SH-SY5Y (cell line): Measurements from ENCODE around the gene CPEB2.

Experiments
- GATA2 ChIP-seq: IDR thresholded peaks from 2 replicates; pipeline ENCODE4 v1.6.1; 2011; ENCODE audit warnings: mild to moderate bottlenecking, low read depth, low read length
- GATA3 ChIP-seq: IDR thresholded peaks from 2 replicates; pipeline ENCODE4 v1.6.1; 2011; ENCODE audit warnings: low read depth, mild to moderate bottlenecking, low read length, moderate library complexity

The CPEB2 gene

GRCh38 chr4:15003401-15003890 is 1.2 kb downstream of the CPEB2 start:
- TF ChIP-seq GATA3 (no peak), GATA2 (no peak)

DNA sequence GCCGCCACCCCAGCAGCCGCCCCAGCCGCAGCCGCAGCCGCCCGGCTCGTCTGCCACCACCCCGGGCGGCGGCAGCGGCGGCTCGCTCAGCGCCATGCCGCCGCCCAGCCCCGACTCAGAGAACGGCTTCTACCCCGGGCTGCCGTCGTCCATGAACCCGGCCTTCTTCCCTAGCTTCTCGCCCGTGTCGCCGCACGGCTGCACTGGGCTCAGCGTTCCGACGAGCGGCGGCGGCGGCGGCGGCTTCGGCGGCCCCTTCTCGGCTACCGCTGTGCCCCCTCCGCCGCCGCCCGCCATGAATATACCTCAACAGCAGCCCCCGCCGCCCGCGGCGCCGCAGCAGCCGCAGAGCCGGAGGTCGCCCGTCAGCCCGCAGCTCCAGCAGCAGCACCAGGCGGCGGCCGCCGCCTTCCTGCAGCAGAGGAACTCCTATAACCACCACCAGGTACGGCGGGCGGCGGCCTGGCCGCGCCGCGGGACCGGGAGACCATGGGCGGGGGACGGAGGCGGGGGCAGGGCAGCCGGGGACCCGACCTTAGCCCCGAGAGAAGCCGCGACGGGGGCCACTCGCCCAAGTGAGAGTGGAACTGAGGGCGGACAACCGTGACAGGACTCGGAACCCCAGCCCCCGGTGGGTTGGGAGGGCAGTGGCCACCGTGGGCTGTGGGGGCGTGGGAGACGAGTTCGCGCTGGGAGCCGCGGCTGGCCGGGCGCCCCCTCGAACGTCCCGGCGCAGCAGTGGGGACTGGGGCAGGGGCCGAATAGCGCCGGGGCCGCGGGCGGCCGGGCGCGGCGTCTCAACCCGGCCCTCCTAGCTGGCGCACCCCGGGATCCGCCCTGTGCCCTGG is 1.8 kb downstream of the CPEB2 start:
- no peak for TF ChIP-seq GATA3
- no peak for TF ChIP-seq GATA2

DNA sequence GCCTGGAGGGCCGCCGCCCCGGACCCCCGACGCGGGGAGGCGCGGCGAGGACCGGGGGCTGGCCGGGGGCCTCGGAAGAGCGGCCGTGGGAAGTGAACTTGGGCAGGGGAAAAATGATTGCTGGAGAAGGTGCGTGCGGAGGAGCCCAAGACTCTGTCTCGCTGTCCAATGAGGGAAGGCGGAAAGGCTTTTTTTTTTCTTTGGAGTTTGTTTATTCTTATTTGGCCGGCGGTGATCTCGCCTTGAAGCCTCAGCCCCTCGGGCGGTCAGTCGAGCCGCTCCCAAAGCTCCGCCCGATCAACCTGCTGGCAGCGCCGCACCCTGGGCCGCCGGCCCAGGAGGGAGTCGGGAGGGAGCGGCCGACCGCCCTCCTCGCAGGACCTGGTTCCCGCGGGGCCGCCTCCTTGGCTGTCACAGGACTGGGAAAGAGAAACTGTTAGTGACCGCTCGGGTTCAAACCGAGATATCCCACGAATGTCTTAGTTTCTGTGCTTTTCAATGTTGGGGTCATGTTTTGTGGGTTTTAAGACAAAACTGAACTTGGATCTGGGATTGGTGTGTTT is 2.5 kb downstream of the CPEB2 start:
- TF ChIP-seq GATA3 (no peak), GATA2 (no peak)

- TF ChIP-seq GATA2: no peak
- no peak for TF ChIP-seq GATA3
Observed at GRCh38 chr4:15005474-15006115, 3.3 kb downstream of the CPEB2 start.

GRCh38 chr4:15006416-15007024 is 4.2 kb downstream of the CPEB2 start:
- TF ChIP-seq GATA3 (no peak), GATA2 (no peak)

DNA sequence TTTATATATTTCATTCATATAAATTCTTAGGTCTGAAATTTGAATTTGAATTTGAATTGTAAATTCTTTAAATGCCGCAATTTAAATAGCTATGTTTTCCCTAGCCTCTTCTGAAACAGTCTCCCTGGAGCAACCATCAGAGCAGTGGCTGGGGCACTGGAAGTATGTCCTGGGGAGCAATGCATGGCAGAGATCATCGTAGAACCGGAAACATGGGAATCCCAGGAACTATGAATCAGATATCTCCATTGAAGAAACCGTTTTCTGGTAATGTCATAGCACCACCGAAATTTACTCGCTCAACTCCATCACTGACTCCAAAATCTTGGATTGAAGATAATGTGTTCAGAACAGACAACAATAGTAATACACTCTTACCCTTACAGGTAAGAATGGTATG is 4.9 kb downstream of the CPEB2 start:
- TF ChIP-seq GATA2: no peak
- no peak for TF ChIP-seq GATA3

DNA sequence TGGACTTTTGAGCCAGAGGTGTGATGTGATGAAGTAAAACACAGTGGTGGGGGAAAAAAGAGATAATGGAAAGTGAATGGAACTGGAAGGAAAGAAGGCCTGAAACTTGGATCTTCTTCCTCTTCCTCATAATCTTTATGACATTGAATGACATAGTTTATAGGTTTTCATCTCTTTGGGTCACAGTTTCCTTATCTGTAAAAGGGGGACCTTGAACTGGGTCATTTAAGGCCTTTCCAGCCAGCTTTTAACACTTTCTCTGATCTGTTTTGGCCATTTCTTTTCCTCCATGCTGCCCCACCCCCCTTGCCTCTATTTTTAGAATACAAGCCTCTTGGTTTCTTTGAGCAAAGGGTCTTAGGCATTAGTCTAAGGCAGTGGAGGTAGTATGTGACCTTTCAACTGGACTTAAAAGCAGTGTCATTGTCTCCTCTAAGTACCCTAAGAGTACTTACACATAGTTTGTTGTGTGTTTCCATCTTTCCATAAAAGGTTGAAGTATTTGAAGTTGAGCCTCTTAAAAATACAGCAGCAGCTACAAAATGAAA is 7.8 kb downstream of the CPEB2 start:
- TF ChIP-seq GATA3 (no peak), GATA2 (no peak)

DNA sequence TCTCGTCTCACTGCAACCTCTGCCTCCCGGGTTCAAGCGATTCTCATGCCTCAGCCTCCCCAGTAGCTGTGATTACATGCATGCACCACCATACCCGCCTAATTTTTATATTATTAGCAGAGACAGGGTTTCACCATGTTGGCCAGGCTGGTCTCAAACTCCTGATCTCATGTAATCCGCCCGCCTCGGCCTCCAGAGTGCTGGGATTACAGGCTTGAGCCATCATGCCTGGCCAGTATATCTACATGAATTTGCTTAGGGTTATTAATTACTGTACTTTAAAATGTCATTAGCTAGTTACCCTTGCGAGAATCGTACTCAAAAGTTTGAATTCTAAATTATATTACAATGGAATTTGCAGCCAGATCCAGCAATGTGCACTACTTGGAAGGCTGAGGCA is 8.9 kb downstream of the CPEB2 start:
- TF ChIP-seq GATA2 (no peak), GATA3 (no peak)

DNA sequence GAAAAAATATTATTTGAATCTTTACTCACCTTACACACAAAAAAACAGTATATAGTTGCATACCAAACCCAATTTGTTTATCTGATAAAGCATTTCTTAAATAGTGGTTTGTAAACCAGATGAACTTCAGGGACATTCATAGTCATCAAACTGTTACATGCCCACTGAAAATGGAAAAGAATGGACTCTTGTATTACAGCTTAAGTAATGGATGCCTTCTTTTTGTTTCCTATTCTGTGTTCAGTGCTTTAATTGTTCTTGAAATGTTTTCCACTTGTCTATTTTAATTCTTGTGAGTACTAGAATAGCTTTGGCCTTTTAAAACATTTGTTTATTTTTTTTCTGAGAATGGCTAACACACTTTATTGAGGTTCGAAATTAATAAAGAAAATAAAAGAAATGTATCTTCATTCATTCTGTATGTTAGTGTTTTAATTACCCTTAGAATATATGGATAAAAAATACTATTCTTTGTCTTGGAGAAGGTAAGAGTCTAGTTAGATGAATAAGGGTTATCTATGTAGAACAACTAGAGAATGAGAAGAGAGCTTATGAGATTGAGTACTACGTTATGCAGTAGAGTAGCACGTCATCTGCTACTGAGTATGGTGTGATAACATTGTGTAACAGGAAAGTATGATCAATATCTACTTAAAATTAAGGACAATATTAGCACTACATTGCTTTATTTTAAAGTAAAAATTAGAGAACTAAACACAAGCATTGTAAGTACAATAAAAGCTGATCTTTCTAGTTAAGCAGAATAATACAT is 9.9 kb downstream of the CPEB2 start:
- no peak for TF ChIP-seq GATA3
- TF ChIP-seq GATA2: no peak

- TF ChIP-seq GATA3 (no peak), GATA2 (no peak)
Observed at GRCh38 chr4:15013585-15013984, 11.3 kb downstream of the CPEB2 start.

GRCh38 chr4:15015170-15015569 is 12.9 kb downstream of the CPEB2 start:
- TF ChIP-seq GATA3 (no peak), GATA2 (no peak)

- TF ChIP-seq GATA2 (no peak), GATA3 (no peak)
Observed at GRCh38 chr4:15018361-15018760, 16.1 kb downstream of the CPEB2 start.
